Keratinocyte (primary cell): ENCODE data around the gene ITPR1. TPM values are rescaled to one million over a fixed set of nuclear protein-coding genes. Genes with fewer than 3 reads are reported as not detected.

Experiments
- DNase-seq: peaks from one replicate; pipeline ENCODE4 v3.0.0-alpha.2; 2011; ENCODE audit warnings: low read depth, missing footprints, low spot score
- FAIRE-seq: peaks from 2 replicates; lab custom pipeline; 2011; peaks lifted over from hg19 to GRCh38; lab: Jason Lieb, UNC
- H2AFZ ChIP-seq: 2 replicates; pipeline ENCODE4 v1.6.0; 2012; ENCODE audit warnings: low read length, control low read depth, inconsistent platforms; ENCODE audit not compliant: control insufficient read depth
- H3K27ac ChIP-seq: 2 replicates; pipeline ENCODE4 v1.5.1; 2011; ENCODE audit warnings: low read length; ENCODE audit not compliant: control insufficient read depth, insufficient read depth
- H3K27me3 ChIP-seq: 3 replicates; pipeline ENCODE4 v1.6.0; 2011; ENCODE audit warnings: low read length; ENCODE audit not compliant: control insufficient read depth, insufficient read depth; ENCODE audit errors: extremely low read depth
- H3K36me3 ChIP-seq, 2 experiments: 2 replicates in 1 of 2; 3 replicates in 1 of 2; pipeline ENCODE4 v1.5.1; 2011; ENCODE audit warnings: low read length in 2 of 2, mild to moderate bottlenecking in 1 of 2; ENCODE audit not compliant: control insufficient read depth in 2 of 2, insufficient read depth in 2 of 2; ENCODE audit errors: extremely low read depth in 1 of 2
- H3K4me1 ChIP-seq: 3 replicates; pipeline ENCODE4 v1.5.1; 2011; ENCODE audit warnings: low read length; ENCODE audit not compliant: control insufficient read depth, insufficient read depth; ENCODE audit errors: extremely low read depth
- H3K4me2 ChIP-seq: 3 replicates; pipeline ENCODE4 v1.6.0; 2011; ENCODE audit warnings: low read depth, low read length; ENCODE audit not compliant: control insufficient read depth, insufficient read depth; ENCODE audit errors: extremely low read depth
- H3K4me3 ChIP-seq, 3 experiments: fragments of 200-600 bp in 1 of 3; sonication (generic) in 1 of 3; 2 replicates in 2 of 3; 3 replicates in 1 of 3; pipeline ENCODE4 v1.5.1; 2011 to 2016; ENCODE audit warnings: low read length in 3 of 3, mild to moderate bottlenecking in 3 of 3, control low read depth in 2 of 3, inconsistent platforms in 1 of 3, low read depth in 1 of 3, mixed read lengths in 1 of 3, mixed run types in 1 of 3, moderate library complexity in 1 of 3; ENCODE audit not compliant: control insufficient read depth in 2 of 3, insufficient read depth in 2 of 3; ENCODE audit errors: extremely low read depth in 1 of 3
- H3K79me2 ChIP-seq: 2 replicates; pipeline ENCODE4 v1.6.0; 2012; ENCODE audit warnings: low read length; ENCODE audit not compliant: control insufficient read depth, insufficient read depth
- H3K9ac ChIP-seq: 3 replicates; pipeline ENCODE4 v1.6.0; 2011; ENCODE audit warnings: low read length; ENCODE audit not compliant: control insufficient read depth, insufficient read depth; ENCODE audit errors: extremely low read depth
- H3K9me1 ChIP-seq: 3 replicates; pipeline ENCODE4 v1.6.0; 2011; ENCODE audit warnings: low read length; ENCODE audit not compliant: control insufficient read depth, insufficient read depth; ENCODE audit errors: extremely low read depth
- H3K9me3 ChIP-seq: 2 replicates; pipeline ENCODE4 v1.5.1; 2012; ENCODE audit warnings: low read depth, low read length; ENCODE audit not compliant: control insufficient read depth
- H4K20me1 ChIP-seq: 3 replicates; pipeline ENCODE4 v1.6.0; 2011; ENCODE audit warnings: low read length; ENCODE audit not compliant: control insufficient read depth, insufficient read depth; ENCODE audit errors: extremely low read depth
- EZH2 ChIP-seq: IDR thresholded peaks from one replicate; pipeline ENCODE4 v1.6.1; 2012; ENCODE audit warnings: inconsistent platforms, mild to moderate bottlenecking, low read length, moderate library complexity
- dilution Hi-C: fragments of 300-500 bp; cut with MboI; formaldehyde crosslinking; loops from one replicate; pipeline ENCODE4 v1.7.0; 2020; ENCODE audit warnings: low sequenced_read_pairs; ENCODE audit not compliant: extremely low pct_ligation_motif_present
- polyA plus RNA-seq, 5 experiments: library from polyadenylated mRNA; depleted of rRNA in 3 of 5; stranded (reverse) in 3 of 5; stranded (forward) in 1 of 5; unstranded in 1 of 5; fragments of >200 nt; gene quantifications; 1 replicate in 1 of 5; 2 replicates in 3 of 5; 3 replicates in 1 of 5; pipeline versions ENCODE4 v1.2.1 to v1.2.3, GENCODE V29; 2011 to 2012; ENCODE audit warnings: missing spikeins in 2 of 5, low read depth in 1 of 5, low replicate concordance in 1 of 5
- TF ChIP-seq, protein P1 (sequence below), 3 experiments: IDR thresholded peaks in 1 of 3; conservative IDR thresholded peaks in 1 of 3; optimal IDR thresholded peaks in 1 of 3; 2 replicates in 2 of 3; 3 replicates in 1 of 3; pipeline versions ENCODE3 to v1.5.1; 2011; ENCODE audit warnings: low read length in 3 of 3, mild to moderate bottlenecking in 3 of 3, moderate library complexity in 2 of 3, control low read depth in 1 of 3, inconsistent platforms in 1 of 3; ENCODE audit not compliant: insufficient read depth in 2 of 3; ENCODE audit errors: extremely low read depth in 1 of 3

The ITPR1 gene
- polyA plus RNA-seq, 1 donor (not counting 4 experiments of a cell fraction or from before 2014, with no cell fraction given) = 3.5 TPM

GRCh38 chr3:4580346-4581123, 87.4 kb downstream of the ITPR1 start:
- DNase-seq (no peak), FAIRE-seq (no peak)
- Histone ChIP-seq H2AFZ (no peak overlapping the region), H3K27ac (no peak overlapping the region), H3K4me2 (no peak overlapping the region), H3K27me3 (no peaks in the 10 kb centered on the region), H4K20me1 (no peaks in the 10 kb centered on the region), H3K9me1 (no peaks in the 10 kb centered on the region), H3K36me3 (no peaks in the 10 kb centered on the region), H3K9me3 (no peaks in the 10 kb centered on the region), H3K9ac (no peak overlapping the region), H3K4me3 (no peak overlapping the region), H3K79me2 (no peaks in the 10 kb centered on the region), H3K4me1 (peaks cover 20% of the 10 kb centered on the region)
- dilution Hi-C loops = no loop called here
- TF ChIP-seq, protein P1, sequence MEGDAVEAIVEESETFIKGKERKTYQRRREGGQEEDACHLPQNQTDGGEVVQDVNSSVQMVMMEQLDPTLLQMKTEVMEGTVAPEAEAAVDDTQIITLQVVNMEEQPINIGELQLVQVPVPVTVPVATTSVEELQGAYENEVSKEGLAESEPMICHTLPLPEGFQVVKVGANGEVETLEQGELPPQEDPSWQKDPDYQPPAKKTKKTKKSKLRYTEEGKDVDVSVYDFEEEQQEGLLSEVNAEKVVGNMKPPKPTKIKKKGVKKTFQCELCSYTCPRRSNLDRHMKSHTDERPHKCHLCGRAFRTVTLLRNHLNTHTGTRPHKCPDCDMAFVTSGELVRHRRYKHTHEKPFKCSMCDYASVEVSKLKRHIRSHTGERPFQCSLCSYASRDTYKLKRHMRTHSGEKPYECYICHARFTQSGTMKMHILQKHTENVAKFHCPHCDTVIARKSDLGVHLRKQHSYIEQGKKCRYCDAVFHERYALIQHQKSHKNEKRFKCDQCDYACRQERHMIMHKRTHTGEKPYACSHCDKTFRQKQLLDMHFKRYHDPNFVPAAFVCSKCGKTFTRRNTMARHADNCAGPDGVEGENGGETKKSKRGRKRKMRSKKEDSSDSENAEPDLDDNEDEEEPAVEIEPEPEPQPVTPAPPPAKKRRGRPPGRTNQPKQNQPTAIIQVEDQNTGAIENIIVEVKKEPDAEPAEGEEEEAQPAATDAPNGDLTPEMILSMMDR (optimal IDR thresholded peaks at IDR 0.05 in 1 of 3, IDR thresholded peaks at IDR 0.05 in 1 of 3, conservative IDR thresholded peaks at IDR 0.05 in 1 of 3; ENCODE audit: extremely low read depth in 1 of 3, insufficient read depth in 2 of 3, low read length in 3 of 3) = no peak
- TF ChIP-seq EZH2 = no peak

DNA sequence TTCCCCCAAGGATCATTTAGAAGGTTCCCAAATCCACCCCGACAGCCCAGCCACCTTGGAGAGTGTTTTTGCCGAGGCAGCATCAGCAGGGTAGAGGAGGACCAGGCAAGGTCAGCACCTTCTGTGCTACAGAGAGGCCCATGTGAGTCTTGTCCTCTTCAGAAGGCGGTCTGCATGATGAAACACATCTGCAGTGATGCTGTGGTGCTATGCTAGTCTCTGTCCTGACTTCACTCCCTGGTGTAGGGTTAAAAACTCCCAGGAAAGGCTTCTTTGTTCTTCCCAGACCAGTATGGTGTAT, 87.9 kb downstream of the ITPR1 start:
- Histone ChIP-seq H3K9ac (no peak overlapping the region), H3K79me2 (no peaks in the 10 kb centered on the region), H3K27me3 (no peaks in the 10 kb centered on the region), H3K27ac (no peak overlapping the region), H2AFZ (no peak overlapping the region), H3K9me1 (no peaks in the 10 kb centered on the region), H3K36me3 (no peaks in the 10 kb centered on the region), H3K9me3 (no peaks in the 10 kb centered on the region), H4K20me1 (no peaks in the 10 kb centered on the region), H3K4me3 (no peak overlapping the region), H3K4me1 (peaks cover 20% of the 10 kb centered on the region), H3K4me2 (no peak overlapping the region)
- no peak for TF ChIP-seq EZH2
- TF ChIP-seq, protein P1 (optimal IDR thresholded peaks at IDR 0.05 in 1 of 3, IDR thresholded peaks at IDR 0.05 in 1 of 3, conservative IDR thresholded peaks at IDR 0.05 in 1 of 3; ENCODE audit: extremely low read depth in 1 of 3, insufficient read depth in 2 of 3, low read length in 3 of 3) = no peak
- no peak for DNase-seq
- dilution Hi-C loops = no loop called here
- no peak for FAIRE-seq
